Skeletal muscle tissue (tissue), 4 donors: ENCODE data around the gene CSF1. TPM values are rescaled to one million over a fixed set of nuclear protein-coding genes. Genes with fewer than 3 reads are reported as not detected.
"Not testable (repeated sequence)": the region's sequence is repeated elsewhere in the genome, so short reads cannot be mapped to it uniquely, and the experiment has no call there.

Source experiments
- H3K27ac ChIP-seq: one replicate; pipeline ENCODE4 v1.7.0; 2013; ENCODE audit warnings: mild to moderate bottlenecking, low read depth, low read length, inconsistent platforms
- H3K27me3 ChIP-seq, 3 donors: one replicate each; pipeline ENCODE4 v1.7.0; 2013; ENCODE audit warnings: low read length in 3 of 3; ENCODE audit not compliant: control insufficient read depth in 3 of 3, insufficient read depth in 3 of 3
- H3K36me3 ChIP-seq, 3 donors: one replicate each; pipeline ENCODE4 v1.7.0; 2013; ENCODE audit warnings: low read length in 3 of 3; ENCODE audit not compliant: control insufficient read depth in 3 of 3, insufficient read depth in 3 of 3
- H3K4me1 ChIP-seq, 3 donors: one replicate each; pipeline ENCODE4 v1.7.0; 2013; ENCODE audit warnings: low read length in 3 of 3, mild to moderate bottlenecking in 3 of 3; ENCODE audit not compliant: control insufficient read depth in 3 of 3, insufficient read depth in 3 of 3
- H3K4me3 ChIP-seq, 3 donors: one replicate each; pipeline ENCODE4 v1.7.0; 2013; ENCODE audit warnings: low read length in 3 of 3
- H3K9ac ChIP-seq, 3 donors: one replicate each; pipeline ENCODE4 v1.7.0; 2013; ENCODE audit warnings: low read length in 3 of 3, mild to moderate bottlenecking in 3 of 3, moderate library complexity in 2 of 3, low read depth in 1 of 3
- H3K9me3 ChIP-seq, 3 donors: one replicate each; pipeline ENCODE4 v1.7.0; 2013; ENCODE audit warnings: low read length in 3 of 3; ENCODE audit not compliant: control insufficient read depth in 3 of 3
- total RNA-seq: library from RNA; depleted of rRNA; stranded (reverse); fragments of >200 nt; gene quantifications from one replicate; pipeline ENCODE4 v1.2.3, GENCODE V29; 2014
- donor health status: Osteomylitis.

CSF1 gene
- total RNA-seq, 1 donor from 2014 or later, result 7.3 TPM

- Histone ChIP-seq H3K27me3 (no peaks in the 10 kb centered on the region), H3K9me3 (no peaks in the 10 kb centered on the region), H3K4me3 (no peak overlapping the region), H3K4me1 (no peaks in the 10 kb centered on the region), H3K9ac (no peak overlapping the region), H3K36me3 (no peaks in the 10 kb centered on the region), H3K27ac (no peak overlapping the region)
Observed at GRCh38 chr1:109950509-109950908, 39.9 kb downstream of the CSF1 start.

- H3K9me3 ChIP-seq, H3K4me1 ChIP-seq, H3K9ac ChIP-seq, H3K27me3 ChIP-seq, H3K4me3 ChIP-seq, H3K27ac ChIP-seq, H3K36me3 ChIP-seq: not testable (repeated sequence)
Observed at GRCh38 chr1:109951501-109951900, 40.9 kb downstream of the CSF1 start.

- Histone ChIP-seq H3K4me3 (no peak overlapping the region), H3K27ac (no peak overlapping the region), H3K36me3 (no peaks in the 10 kb centered on the region), H3K4me1 (peaks cover 0 to 2% (median 0%) of the 10 kb centered on the region in 3 donors), H3K9me3 (no peaks in the 10 kb centered on the region), H3K9ac (no peak overlapping the region), H3K27me3 (no peaks in the 10 kb centered on the region)
Observed at GRCh38 chr1:109954041-109954512, 43.4 kb downstream of the CSF1 start.

GRCh38 chr1:109959632-109959973 is 49.0 kb downstream of the CSF1 start:
- Histone ChIP-seq H3K27me3 (no peaks in the 10 kb centered on the region), H3K27ac (no peak overlapping the region), H3K4me3 (no peak overlapping the region), H3K36me3 (no peaks in the 10 kb centered on the region), H3K4me1 (peaks cover 0 to 7% (median 4%) of the 10 kb centered on the region in 3 donors), H3K9me3 (no peaks in the 10 kb centered on the region), H3K9ac (no peak overlapping the region)

GRCh38 chr1:109959974-109960744 is 49.5 kb downstream of the CSF1 start:
- Histone ChIP-seq H3K27me3 (no peaks in the 10 kb centered on the region), H3K9me3 (no peaks in the 10 kb centered on the region), H3K4me3 (no peak overlapping the region), H3K9ac (no peak overlapping the region), H3K4me1 (peaks cover 0 to 7% (median 4%) of the 10 kb centered on the region in 3 donors), H3K27ac (no peak overlapping the region), H3K36me3 (no peaks in the 10 kb centered on the region)

- no peaks in the 10 kb centered on the region for H3K36me3 ChIP-seq
- no peak overlapping the region for H3K4me3 ChIP-seq
- no peaks in the 10 kb centered on the region for H3K27me3 ChIP-seq
- no peak overlapping the region for H3K27ac ChIP-seq
- H3K4me1 ChIP-seq, result peaks cover 0 to 7% (median 4%) of the 10 kb centered on the region in 3 donors
- H3K9me3 ChIP-seq, result no peaks in the 10 kb centered on the region
- no peak overlapping the region for H3K9ac ChIP-seq
Observed at GRCh38 chr1:109960745-109961094, 50.1 kb downstream of the CSF1 start.

GRCh38 chr1:109963864-109964263 is 53.2 kb downstream of the CSF1 start:
- Histone ChIP-seq H3K36me3 (no peaks in the 10 kb centered on the region), H3K4me1 (peaks cover 0 to 5% (median 4%) of the 10 kb centered on the region in 3 donors), H3K27me3 (no peaks in the 10 kb centered on the region), H3K27ac (no peak overlapping the region), H3K4me3 (no peak overlapping the region), H3K9me3 (no peaks in the 10 kb centered on the region), H3K9ac (no peak overlapping the region)

GRCh38 chr1:109969146-109969829 is 58.6 kb downstream of the CSF1 start:
- Histone ChIP-seq H3K9me3 (no peaks in the 10 kb centered on the region), H3K36me3 (no peaks in the 10 kb centered on the region), H3K27me3 (no peaks in the 10 kb centered on the region), H3K27ac (no peak overlapping the region), H3K4me1 (no peaks in the 10 kb centered on the region), H3K4me3 (no peak overlapping the region), H3K9ac (no peak overlapping the region)

- H3K4me1 ChIP-seq, result no peaks in the 10 kb centered on the region
- no peak overlapping the region for H3K4me3 ChIP-seq
- H3K27ac ChIP-seq, result no peak overlapping the region
- H3K27me3 ChIP-seq, result no peaks in the 10 kb centered on the region
- no peaks in the 10 kb centered on the region for H3K36me3 ChIP-seq
- H3K9ac ChIP-seq, result no peak overlapping the region
- H3K9me3 ChIP-seq, result no peaks in the 10 kb centered on the region
Observed at GRCh38 chr1:109969907-109970306, 59.3 kb downstream of the CSF1 start.

- no peak overlapping the region for H3K4me3 ChIP-seq
- no peak overlapping the region for H3K9ac ChIP-seq
Observed at GRCh38 chr1:109971559-109971958, 60.9 kb downstream of the CSF1 start.

More at GRCh38 chr1:109971559-109971958, 60.9 kb downstream of the CSF1 start:
- Histone ChIP-seq H3K4me1 (peaks cover 0 to 7% (median 2%) of the 10 kb centered on the region in 3 donors), H3K27ac (no peak overlapping the region), H3K9me3 (no peaks in the 10 kb centered on the region), H3K27me3 (no peaks in the 10 kb centered on the region), H3K36me3 (no peaks in the 10 kb centered on the region)
